ENCODE results near the gene KLHL10. TPM values are rescaled to one million over a fixed set of nuclear protein-coding genes. Genes with fewer than 3 reads are reported as not detected.

Gene KLHL10
- total and polyA plus RNA-seq, 2 of the 13 experiments (the other 11 are each of a cell fraction or from before 2014, with no cell fraction given), result 0.04 to 0.08 TPM

- TF ChIP-seq GATAD1 (CRISPR knock-in tag; IDR thresholded peaks at IDR 0.05), result no peak; the same call in 1 of the 2 replicates
- no peak for TF ChIP-seq PRPF4 (IDR thresholded peaks at IDR 0.05; ENCODE audit: low read depth, low read length, poor library complexity, severe bottlenecking)
- no peak for TF ChIP-seq ZSCAN30 (CRISPR knock-in tag; IDR thresholded peaks at IDR 0.05)
- no peak for TF ChIP-seq ZNF75D (CRISPR knock-in tag; IDR thresholded peaks at IDR 0.05; ENCODE audit: borderline replicate concordance)
- no peak for TF ChIP-seq ZNF256 (CRISPR knock-in tag; conservative IDR thresholded peaks at IDR 0.05)
- 0 out of 2 replicates have a peak, but pooled peaks have one; percentile 38 for TF ChIP-seq ATF2 (CRISPR knock-in tag; IDR thresholded peaks at IDR 0.05)
- TF ChIP-seq NFE2 (CRISPR knock-in tag; IDR thresholded peaks at IDR 0.05), result no peak
- peak; percentile 78; the same call in 1 of the 2 replicates for TF ChIP-seq ZNF580 (CRISPR knock-in tag; IDR thresholded peaks at IDR 0.05; ENCODE audit: borderline replicate concordance, low read depth)
- 0 out of 2 replicates have a peak, but pooled peaks have one; percentile 23 for TF ChIP-seq ZNF34 (CRISPR knock-in tag; IDR thresholded peaks at IDR 0.05; ENCODE audit: borderline replicate concordance)
- TF ChIP-seq ERF (CRISPR knock-in tag; IDR thresholded peaks at IDR 0.05), result peak; percentile 89
- TF ChIP-seq ZNF335 (CRISPR knock-in tag; IDR thresholded peaks at IDR 0.05), result no peak
- no peak; the same call in 1 of the 2 replicates for TF ChIP-seq PHF21A (CRISPR knock-in tag; IDR thresholded peaks at IDR 0.05)
- no peak; the same call in 1 of the 2 replicates for TF ChIP-seq GFI1 (CRISPR knock-in tag; IDR thresholded peaks at IDR 0.05; ENCODE audit: borderline replicate concordance)
- TF ChIP-seq, protein P1, sequence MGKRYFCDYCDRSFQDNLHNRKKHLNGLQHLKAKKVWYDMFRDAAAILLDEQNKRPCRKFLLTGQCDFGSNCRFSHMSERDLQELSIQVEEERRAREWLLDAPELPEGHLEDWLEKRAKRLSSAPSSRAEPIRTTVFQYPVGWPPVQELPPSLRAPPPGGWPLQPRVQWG (CRISPR knock-in tag; IDR thresholded peaks at IDR 0.05; ENCODE audit: borderline replicate concordance, low read depth), result no peak
- TF ChIP-seq, protein P2, sequence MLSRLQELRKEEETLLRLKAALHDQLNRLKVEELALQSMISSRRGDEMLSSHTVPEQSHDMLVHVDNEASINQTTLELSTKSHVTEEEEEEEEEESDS (CRISPR knock-in tag; IDR thresholded peaks at IDR 0.05; ENCODE audit: borderline replicate concordance), result peak; percentile 70; the same call in 1 of the 2 replicates
- no peak for TF ChIP-seq HNRNPK (IDR thresholded peaks at IDR 0.05; ENCODE audit: low read depth, low read length, poor library complexity, severe bottlenecking)
- TF ChIP-seq ELK4 (CRISPR knock-in tag; IDR thresholded peaks at IDR 0.05; ENCODE audit: borderline replicate concordance), result no peak
- TF ChIP-seq ZNF33B (CRISPR knock-in tag; IDR thresholded peaks at IDR 0.05), result peak; percentile 90; the same call in 1 of the 2 replicates
- TF ChIP-seq NFE2L1 (CRISPR knock-in tag; IDR thresholded peaks at IDR 0.05; ENCODE audit: borderline replicate concordance), result 0 out of 2 replicates have a peak, but pooled peaks have one; percentile 43
- no peak; the same call in 1 of the 2 replicates for TF ChIP-seq ZNF564 (CRISPR knock-in tag; IDR thresholded peaks at IDR 0.05)
- TF ChIP-seq SALL1 (CRISPR knock-in tag; IDR thresholded peaks at IDR 0.05), result peak; percentile 85
- TF ChIP-seq ZNF800 (CRISPR knock-in tag; IDR thresholded peaks at IDR 0.05), result peak; percentile 88; the same call in 1 of the 2 replicates
- TF ChIP-seq ATF7-NPFF (CRISPR knock-in tag; IDR thresholded peaks at IDR 0.05; ENCODE audit: low read depth), result peak; percentile 96; the same call in 1 of the 2 replicates
These were observed 25.9 kb upstream of the KLHL10 start, which contains the start of gene P3H4 (continued) for GRCh38 chr17:41811549-41812380.
